Ureter (tissue), 1 donor: Measurements from ENCODE around the gene TMEM190. TPM values are rescaled to one million over a fixed set of nuclear protein-coding genes. Genes with fewer than 3 reads are reported as not detected.

Experiments
- DNase-seq: peaks from one replicate; pipeline ENCODE4 v3.0.0-alpha.2; 2020; ENCODE audit warnings: low spot score
- total RNA-seq: library from RNA; stranded (reverse); gene quantifications from one replicate; pipeline ENCODE4 v1.2.4, GENCODE V29; 2023
- donor health status: DM: yes; HTN: yes; CAD: no.

The TMEM190 gene
- total RNA-seq, 1 donor from 2014 or later: not detected

DNA sequence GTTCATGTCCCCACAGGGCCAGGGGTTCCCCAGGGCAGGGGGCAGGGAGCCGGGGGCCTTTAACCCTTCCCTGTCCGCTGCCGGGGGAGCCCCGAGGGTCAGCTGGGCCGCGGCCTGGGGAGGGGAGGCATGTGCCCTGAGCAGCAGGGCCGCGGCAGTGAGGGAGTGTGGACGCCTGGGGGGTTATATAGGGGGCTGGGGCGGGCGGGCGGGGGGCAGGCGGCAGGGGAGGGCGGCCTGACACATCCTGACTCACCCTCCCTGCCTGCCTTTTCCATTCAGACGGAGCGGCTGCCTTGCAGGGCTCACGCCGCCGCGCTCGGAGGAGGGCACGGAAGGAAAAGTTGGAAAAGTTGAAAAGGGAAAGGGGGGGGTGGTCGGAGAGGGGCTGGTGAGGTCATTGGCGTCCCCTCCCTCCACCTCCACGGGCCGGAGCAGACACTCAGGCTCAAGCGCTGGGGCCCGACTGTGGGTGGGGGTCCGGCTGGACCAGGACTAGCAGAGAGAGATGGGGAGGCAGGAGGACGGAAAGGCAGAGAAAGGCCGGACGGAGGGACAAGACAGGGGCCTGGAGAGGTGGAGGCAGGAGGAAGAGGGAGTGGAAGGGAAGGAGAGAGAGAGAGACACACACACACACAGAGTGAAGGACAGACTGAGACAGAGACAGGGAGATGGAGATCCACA is 6.2 kb upstream of the TMEM190 start, which contains the start of gene IL11:
IL11 (minus strand) TSS at position 159 of the 684 bp plus-strand sequence; CDS start at position 6, 153 bp downstream.
- DNase-seq: no peak

DNA sequence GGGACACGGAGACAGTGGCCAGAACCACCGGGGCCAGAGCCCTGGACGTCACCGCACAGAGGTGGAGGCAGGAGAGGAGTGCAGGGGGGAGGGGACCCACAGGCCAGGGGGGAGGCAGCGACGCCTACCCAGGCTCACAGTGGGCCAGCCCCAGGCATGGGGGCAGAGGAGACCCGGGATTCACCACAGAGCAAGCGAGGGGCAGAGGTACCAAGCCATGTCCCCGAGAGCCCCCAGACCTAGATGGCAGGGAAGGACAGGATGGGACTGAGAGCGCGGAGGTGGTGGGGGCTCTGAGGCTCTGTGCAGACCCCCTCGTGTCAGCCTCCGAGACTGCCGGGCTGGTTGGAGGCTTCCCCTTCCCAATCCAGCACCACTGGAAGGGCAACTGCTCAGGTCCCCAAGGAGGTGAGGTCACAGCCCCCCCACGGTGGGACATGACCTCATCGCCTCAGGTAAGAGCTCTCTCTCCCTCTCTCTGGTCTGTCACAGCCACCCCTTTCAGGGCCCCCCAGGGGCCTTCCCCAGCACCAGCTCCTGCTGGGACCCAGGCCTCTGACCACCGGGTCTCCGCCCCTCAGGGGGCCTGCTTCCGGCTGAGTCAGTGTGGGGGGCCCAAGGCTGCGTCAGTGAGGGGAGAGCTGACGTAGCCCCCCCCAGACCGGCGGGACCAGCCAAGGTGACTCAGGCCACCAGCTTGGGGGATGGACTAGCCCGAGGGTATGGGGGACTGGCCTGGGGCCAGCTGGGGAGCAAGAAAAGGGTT is 4.1 kb upstream of the TMEM190 start:
- DNase-seq: no peak

DNA sequence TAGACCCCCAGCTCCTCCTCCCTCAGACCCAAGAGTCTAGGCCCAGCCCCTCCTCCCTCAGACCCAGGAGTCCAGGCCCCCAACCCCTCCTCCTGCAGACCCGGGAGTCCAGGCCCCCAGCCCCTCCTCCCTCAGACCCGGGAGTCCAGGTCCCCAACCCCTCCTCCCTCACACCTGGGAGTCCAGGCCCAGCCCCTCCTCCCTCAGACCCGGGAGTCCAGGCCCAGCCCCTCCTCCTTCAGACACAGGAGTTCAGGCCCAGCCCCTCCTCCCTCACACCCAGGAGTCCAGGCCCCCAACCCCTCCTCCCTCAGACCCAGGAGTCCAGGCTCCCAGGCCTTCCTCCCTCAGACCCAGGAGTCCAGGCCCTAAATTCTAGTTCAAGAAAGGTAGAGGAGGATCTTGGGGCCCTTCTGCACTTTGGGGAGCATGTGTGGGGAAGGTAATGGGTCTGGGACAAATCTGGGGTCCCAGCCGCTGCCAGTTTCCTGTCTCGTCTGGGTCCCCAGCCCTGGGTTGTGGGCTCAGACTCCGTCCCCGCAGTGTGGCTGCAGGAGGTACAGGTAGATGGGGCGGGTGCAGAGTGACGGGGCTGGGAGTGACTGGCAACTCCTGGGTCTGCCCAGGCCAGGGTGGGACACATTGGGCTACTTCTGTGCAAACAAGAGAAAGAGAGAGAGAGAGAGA is 3.2 kb upstream of the TMEM190 start:
- no peak for DNase-seq

DNA sequence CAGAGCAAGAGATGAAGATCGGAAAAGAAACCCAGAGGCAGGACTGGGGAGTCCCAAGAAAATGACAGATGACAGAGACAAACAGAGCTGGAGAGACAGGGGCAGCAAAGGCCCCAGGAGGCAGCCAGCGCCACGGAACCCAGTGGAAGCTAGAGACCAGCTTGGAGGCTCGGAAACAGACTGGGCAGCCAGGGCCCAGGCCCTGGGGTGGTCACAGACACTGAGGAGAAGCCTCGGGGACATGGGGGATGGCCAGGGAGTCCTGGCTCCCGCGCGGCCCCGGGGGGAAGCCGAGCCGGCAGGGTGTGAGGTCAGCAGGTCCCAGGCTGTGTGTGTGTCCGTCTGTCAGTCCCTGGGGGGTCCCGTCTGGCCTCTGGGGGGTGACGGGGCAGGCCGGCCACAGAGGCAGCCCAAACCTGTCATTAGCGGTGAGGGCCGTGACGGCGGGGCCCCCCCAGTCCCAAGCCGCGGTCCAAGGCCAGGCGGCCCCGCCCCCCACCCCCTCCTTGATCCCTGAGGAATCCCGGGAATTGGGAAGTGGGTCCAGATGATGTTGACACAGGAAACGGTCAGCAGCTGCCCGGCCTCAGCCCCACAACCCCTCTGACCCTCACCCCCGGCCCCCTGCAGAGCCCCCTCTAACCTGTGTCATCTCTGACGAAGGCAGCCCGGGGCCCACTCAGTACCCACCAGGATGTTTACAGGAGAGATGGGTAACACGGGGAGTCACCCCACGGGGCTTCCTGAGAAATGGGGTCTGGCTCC is 2.5 kb upstream of the TMEM190 start:
- DNase-seq: no peak

DNA sequence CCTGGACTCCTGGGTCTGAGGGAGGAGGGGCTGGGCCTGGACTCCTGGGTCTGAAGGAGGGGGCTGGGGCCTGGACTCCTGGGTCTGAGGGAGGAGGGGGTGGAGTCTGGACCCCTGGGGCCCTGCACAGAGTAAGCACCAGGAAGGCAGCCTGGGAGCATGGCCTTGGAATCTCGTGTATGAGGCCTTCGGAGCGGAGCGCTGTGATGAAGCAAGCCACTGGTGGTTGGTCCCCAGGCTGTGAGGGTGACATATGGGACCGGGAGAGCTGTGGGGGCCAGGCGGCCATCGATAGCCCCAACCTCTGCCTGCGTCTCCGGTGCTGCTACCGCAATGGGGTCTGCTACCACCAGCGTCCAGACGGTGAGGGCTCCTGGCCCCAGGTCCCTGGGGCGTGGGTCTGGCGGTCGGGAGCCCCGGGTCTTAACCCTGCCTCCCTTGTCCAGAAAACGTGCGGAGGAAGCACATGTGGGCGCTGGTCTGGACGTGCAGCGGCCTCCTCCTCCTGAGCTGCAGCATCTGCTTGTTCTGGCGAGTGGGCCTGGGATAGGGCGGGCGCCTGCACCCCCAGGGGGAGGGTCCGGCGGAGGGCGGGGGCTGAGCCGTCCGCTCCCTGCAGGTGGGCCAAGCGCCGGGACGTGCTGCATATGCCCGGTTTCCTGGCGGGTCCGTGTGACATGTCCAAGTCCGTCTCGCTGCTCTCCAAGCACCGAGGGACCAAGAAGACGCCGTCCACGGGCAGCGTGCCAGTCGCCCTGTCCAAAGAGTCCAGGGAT is 918 bp downstream of the TMEM190 start:
- DNase-seq: no peak

DNA sequence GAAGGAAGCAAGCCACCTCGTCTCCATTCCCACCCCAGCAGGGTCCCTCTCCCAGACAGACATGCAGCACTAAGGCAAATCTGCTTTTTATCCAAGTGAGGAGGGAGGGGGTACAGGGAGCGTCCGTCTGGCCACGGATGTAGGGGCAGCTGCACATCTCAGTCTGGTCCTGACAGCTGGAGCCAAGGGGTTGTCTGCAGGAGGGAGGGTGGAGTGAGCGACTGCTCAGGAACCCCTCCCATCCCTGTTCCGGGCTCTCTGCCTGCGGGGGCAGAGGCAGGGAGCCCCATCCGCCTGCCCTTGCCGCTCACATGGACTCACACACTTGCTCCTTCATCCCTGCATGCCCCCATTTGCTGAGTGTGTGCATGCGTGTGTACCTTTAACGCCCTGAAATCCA is 2.5 kb downstream of the TMEM190 start:
- no peak for DNase-seq

DNA sequence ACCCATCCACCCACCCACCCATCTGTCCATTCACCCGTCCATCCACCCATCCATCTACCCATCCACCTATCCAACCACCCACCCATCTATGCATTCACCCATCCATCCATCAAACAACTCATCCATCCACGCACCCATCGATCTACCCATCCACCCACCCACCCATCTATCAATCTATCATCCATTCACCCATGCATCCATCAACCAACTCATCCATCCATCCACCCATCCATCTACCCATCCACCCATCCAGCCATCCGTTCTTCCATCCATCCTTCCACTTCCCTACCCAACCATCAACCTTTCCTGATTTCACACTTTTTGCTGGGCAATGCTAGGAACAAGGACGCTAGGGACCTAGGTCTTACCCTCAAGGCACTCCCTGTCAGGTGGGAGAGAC is 5.4 kb downstream of the TMEM190 start:
- no peak for DNase-seq

DNA sequence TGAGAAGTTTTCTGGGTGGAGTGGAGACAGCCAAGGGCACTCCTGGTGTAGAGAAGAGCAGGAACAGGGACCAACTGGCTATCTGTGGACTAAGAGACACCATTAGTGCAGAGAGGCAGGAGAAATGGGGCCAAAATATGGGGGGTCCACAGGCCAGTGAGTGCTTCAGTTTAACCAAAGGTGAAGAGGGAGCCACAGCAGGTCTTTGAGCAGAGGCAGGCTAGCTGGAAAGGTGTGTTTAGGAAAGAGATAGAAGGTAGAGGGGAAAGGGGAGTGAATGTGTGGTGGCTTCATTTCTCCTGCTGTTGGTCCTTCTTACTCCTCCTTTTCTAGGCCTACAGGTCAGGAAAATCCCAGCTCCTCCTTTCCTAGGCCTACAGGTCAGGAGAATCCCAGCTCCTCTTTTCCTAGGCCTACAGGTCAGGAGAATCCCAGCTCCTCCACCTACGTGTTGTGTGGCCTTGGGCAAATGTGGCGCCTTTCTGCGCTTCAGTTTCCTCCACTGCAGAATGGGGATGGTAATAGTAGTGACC is 6.0 kb downstream of the TMEM190 start:
- no peak for DNase-seq

DNA sequence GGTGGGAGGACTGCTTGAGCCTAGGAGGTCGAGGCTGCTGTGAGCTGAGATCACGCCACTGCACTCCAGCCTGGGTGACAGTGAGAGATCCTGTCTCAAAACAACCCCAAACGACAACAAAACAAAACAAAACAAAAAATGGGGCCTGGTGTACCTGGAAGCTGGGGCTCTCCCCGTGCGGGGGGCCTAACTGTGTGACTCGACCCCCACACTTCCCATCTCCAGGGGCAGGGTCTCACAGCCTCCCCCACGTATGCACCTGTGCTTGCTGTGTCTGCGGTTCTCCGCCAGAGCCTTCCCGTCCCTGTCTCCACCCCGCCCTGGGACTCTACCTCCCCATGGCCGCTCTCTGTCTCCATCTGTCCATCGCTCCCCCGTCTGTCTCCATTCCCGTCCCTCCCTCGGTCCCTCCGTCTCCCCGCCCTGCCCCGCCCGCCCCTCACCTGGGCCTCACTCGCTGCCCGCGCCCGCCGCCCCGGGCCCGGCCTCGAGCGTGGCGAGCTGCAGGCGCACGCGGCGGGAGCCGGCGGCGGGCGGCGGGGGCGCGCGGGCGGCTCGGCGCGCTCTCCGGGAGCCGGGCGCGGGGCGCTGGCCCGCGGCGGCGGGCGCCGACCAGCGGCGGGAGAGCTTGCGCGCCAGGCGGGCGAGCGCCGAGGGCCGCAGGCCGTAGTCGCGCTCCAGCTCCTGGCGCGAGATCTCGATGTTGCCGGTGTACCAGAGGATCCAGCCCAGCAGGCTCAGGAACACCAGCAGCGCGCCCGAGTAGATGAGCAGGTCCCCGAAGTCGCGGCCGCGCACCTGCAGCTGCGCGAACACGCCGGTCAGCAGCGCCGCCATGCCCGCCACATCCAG is 6.9 kb downstream of the TMEM190 start:
- DNase-seq: peak; percentile 68

DNA sequence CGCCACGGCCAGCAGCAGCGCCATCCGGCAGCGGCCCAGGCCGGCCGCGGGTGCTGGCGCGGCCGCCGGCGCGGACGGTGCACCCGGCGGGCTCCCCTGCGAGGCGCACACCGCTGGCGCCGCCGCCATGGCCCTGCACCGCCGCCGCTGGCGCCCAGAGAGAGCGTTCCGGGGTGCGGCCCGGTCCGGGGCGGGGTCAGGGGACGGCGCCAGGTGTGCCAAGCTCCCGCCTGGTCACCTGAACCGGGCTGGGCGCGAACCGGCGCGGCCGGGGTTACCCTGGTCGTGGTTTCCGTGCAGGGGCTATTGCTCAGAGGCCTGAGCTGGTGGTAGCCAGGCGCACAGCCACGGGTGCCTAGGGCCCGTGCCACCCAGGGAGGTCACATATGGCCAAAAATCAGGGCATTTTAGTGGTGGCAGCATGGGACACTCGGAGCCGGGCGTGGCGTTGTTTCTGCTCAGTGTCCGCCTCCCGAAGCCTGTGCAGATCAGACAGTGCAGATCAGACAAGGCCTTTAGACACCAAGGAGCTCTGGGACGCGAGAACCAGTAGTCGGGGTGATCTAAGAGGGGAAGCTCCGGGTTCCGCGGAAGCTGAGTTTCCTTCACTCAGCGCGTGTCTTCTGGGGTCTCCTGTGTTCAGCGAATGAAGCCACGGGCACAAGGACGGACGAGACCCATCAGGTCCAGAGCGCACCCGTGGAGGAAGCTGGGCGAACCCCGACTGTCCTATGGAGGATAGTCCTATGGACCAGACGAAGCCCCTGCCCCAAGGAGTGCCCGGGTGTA is 7.7 kb downstream of the TMEM190 start, which contains the start of gene TMEM238:
TMEM238 (minus strand) TSS at position 162 of the 789 bp plus-strand sequence; CDS start at position 129, 33 bp downstream.
- DNase-seq: peak; percentile 70

DNA sequence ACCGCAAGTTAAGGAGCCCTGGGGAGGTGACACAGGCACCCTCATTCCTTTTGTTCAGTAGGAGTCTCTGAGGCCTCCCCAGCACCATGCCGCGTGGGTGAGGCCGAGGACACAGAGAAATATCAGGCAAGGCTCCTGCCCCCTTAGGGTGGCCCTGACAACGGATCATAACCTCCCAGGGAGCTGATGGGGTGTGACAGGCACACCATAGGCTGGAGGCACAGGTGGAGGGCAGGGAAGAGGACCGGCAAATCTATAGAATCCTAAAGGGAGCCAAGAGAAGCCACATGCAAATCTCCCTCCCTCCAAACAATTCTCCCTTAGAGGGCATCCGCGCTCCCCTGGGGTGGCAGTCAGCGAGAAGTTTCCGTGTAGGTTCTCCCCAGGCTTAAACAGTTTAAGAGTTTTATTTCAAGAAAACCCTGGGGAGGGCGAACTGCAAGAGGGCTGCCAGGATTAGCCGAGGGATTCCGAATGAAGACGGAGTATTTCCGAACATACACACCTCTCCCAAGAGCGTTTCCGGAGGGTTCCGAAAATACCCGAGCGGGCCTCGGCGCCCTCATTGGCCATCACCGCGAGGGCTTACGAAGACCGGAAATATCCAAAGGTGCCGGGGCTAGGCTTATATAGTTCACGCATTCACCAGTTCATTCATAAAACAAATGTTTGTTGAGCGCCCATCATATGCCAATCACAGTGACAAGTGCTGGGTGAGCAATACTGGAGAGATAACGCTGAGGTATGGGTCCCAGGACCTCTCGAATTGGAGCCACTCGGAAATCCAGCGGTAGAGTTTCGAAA is 8.5 kb downstream of the TMEM190 start:
- DNase-seq: peak; percentile 98

DNA sequence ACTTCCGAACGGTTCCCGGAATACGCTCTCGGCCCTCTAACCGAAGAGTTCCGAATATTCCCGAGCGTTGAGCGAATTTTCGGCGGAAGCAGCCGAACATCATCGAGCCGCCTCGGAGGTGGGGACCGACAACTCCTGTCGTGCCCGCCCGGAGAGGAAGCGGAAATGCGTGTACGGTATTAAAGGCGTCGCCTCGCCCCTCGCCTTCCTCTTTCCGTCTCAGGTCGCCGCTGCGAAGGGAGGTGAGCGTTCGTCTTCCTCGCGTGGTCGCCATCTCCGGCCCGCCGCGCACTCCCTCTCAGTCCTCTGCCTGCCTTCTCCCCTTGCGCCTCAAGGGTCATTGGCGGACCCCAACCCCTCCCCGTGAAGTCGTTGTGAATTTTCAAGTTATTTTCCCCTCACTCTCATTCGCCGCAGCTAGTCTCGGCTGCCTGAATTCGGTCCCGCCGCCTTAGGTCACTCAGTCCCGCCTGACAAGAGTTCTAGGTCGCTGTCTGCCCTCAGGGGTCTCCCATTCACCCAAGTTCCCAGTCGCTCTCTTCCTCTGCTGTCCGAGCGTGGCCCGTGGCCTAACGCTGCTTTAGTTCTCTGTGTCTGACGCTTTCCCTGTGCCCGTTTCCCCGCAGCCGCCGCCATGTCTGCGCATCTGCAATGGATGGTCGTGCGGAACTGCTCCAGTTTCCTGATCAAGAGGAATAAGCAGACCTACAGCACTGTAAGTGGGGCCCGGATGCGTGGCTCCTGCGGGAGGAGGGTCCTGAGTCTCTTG is 9.3 kb downstream of the TMEM190 start, which contains the start of gene RPL28:
RPL28 (plus strand) TSS at position 209 of the 769 bp plus-strand sequence; CDS start at position 635, 426 bp downstream.
- peak; percentile 99 for DNase-seq

DNA sequence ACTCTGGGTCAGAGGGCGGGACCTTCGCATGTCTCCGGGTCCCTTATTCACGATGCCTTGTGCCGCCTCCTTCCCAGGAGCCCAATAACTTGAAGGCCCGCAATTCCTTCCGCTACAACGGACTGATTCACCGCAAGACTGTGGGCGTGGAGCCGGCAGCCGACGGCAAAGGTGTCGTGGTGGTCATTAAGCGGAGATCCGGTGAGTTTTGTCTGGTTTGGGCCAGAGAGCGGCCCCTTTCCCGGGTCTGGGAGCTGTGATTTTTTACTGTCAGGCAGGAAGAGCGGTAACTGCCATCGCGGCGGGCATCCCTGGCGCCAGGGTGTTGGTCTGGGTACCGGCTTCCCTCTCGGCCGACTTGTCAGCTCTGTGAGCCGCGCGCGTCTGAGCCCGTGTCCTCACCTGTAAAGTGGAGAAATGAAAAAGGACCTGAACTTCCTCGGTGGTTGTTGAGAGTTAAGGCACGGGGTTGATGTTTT is 9.9 kb downstream of the TMEM190 start:
- no peak for DNase-seq

DNA sequence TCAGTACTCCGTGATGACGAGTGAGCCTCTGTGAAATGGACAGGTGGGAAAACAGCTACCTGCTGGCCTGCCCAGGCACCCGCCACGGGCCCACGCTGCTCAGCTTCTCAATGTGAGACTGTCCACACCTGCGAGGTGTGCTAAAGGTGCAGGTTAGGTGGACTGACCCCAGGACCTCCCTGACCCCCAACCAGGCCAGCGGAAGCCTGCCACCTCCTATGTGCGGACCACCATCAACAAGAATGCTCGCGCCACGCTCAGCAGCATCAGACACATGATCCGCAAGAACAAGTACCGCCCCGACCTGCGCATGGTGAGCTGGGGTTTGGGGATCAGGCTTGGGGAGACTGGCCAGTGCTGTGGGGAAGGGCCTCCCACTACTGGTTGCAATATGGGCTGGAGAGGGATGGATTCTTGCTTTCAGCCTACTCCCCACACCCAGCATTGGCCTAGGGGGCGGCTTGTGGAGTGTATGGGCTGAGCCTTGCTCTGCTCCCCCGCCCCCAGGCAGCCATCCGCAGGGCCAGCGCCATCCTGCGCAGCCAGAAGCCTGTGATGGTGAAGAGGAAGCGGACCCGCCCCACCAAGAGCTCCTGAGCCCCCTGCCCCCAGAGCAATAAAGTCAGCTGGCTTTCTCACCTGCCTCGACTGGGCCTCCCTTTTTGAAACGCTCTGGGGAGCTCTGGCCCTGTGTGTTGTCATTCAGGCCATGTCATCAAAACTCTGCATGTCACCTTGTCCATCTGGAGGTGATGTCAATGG is 11.3 kb downstream of the TMEM190 start:
- DNase-seq: no peak

DNA sequence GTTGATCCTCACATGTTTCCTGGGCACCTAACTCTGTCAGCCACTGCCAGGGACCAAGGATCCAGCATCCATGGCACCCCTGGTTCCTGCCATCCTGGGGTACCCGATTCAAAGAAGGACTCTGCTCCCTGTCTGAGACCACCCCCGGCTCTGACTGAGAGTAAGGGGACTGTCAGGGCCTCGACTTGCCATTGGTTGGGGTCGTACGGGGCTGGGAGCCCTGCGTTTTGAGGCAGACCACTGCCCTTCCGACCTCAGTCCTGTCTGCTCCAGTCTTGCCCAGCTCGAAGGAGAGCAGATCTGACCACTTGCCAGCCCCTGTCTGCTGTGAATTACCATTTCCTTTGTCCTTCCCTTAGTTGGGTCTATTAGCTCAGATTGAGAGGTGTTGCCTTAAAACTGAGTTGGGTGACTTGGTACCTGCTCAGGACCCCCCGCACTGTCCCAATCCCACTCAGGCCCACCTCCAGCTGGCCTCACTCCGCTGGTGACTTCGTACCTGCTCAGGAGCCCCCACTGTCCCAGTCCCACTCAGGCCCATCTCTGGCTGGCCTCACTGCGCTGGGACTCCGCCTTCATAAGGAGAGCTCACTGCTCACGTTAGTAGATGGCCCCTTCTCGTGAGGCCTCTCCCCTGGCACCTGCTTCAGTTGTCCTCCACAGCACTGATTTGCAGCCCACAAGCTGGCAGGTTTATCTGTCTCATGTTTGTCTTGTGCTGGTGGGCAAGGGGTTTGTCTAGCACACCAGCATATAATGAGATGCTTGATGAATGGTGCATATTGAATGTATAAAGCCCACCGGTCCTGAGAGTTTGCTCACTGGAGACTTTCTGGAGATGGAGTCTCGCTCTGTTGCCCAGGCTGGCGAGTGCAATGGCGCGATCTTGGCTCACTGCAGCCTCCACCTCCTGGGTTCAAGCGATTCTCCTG is 13.0 kb downstream of the TMEM190 start:
- DNase-seq: no peak
